GM19193 (cell line): ENCODE data around the gene CSGALNACT2.

ENCODE experiments used
- POLR2A ChIP-seq: IDR thresholded peaks from 4 replicates; pipeline ENCODE4 v1.6.1; 2011; ENCODE audit not compliant: insufficient read depth, insufficient read length; ENCODE audit errors: extremely low read depth

CSGALNACT2 gene

GRCh38 chr10:43126759-43127424 is 11.4 kb upstream of the CSGALNACT2 start:
- no peak for TF ChIP-seq POLR2A

- no peak for TF ChIP-seq POLR2A
These were observed 10.8 kb upstream of the CSGALNACT2 start for GRCh38 chr10:43127442-43127841.

- TF ChIP-seq POLR2A = no peak
These were observed 9.9 kb upstream of the CSGALNACT2 start for GRCh38 chr10:43128331-43128730.

DNA sequence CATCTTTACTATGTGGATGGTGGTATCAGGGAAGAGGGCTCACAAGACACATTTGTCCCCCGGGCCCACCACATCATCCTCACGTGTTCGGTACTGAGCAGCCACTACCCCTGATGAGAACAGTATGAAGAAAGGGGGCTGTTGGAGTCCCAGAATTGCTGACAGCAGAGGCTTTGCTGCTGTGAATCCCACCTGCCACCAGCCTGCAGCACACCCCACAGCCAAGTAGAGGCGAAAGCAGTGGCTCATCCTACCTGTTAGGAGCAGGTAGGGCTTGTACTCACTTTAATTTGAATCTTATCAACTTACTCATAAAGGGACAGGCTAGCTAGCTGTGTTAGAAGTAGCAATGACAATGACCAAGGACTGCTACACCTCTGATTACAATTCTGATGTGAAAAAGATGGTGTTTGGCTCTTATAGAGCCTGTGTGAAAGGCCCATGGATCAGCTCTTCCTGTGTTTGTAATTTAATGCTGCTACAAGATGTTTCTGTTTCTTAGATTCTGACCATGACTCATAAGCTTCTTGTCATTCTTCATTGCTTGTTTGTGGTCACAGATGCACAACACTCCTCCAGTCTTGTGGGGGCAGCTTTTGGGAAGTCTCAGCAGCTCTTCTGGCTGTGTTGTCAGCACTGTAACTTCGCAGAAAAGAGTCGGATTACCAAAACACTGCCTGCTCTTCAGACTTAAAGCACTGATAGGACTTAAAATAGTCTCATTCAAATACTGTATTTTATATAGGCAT is 9.1 kb upstream of the CSGALNACT2 start:
- TF ChIP-seq POLR2A = no peak

GRCh38 chr10:43130770-43131171 is 7.5 kb upstream of the CSGALNACT2 start:
- TF ChIP-seq POLR2A = no peak

- TF ChIP-seq POLR2A = no peak
These were observed 7.0 kb upstream of the CSGALNACT2 start for GRCh38 chr10:43131256-43131655.

DNA sequence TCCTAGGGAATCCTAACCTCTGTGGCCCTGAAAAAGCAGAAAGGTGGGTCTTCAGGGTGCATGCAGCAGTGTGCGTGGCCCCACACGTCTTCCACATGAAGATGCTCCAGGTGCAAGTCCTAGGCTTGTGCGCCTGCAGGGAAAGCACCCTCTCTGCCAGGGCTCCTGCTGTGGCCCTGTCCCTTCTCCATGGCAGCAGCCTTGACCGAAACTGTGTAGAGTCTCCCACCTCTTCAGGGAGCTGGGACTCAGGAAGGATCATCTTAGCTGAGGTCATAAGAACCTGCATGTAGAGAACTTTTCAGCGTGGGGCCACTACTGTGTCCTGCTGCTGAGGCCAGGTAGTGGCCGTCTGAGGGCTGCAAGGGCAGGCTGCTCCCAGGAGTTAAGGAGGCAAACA is 6.3 kb upstream of the CSGALNACT2 start:
- no peak for TF ChIP-seq POLR2A

- TF ChIP-seq POLR2A = no peak
These were observed 5.1 kb upstream of the CSGALNACT2 start for GRCh38 chr10:43132867-43133787.

GRCh38 chr10:43134126-43134905 is 3.9 kb upstream of the CSGALNACT2 start:
- TF ChIP-seq POLR2A = no peak

GRCh38 chr10:43135064-43135463 is 3.2 kb upstream of the CSGALNACT2 start:
- no peak for TF ChIP-seq POLR2A

- no peak for TF ChIP-seq POLR2A
These were observed 2.6 kb upstream of the CSGALNACT2 start for GRCh38 chr10:43135656-43136055.

- no peak for TF ChIP-seq POLR2A
These were observed 1.8 kb upstream of the CSGALNACT2 start for GRCh38 chr10:43136432-43136831.

DNA sequence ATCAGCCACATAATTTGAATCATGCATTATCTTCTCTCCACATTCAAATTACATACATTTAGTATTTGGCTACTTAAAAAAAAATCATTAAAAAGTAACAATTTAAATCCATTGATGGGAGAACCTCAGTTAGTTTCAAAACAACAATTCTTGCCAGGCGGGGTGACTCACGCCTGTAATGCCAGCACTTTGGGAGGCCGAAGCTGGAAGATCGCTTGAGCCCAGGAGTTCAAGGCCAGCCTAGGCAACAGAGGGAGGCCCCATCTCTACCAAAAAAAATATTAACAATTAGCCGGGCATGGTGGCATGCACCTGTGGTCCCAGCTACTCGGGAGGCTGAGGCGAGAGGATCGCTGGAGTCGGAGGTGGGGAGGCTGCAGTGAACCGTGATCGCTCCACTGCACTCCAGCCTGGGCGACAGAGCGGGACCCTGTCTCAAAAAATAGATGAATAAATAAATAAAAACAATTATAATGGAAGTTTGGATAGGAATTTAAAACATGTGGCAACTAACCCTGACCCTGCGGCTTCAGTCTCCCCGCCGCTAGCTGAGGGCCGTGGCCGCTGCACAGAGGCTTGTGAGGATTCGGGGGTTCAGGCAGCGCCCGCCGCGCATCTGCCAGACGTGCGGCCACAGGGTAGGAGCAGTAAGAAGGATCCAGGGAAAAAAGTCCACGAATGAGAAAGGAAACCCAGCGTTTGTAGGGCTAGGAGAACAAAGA is 1.1 kb upstream of the CSGALNACT2 start:
- TF ChIP-seq POLR2A = no peak

GRCh38 chr10:43137717-43138020 is 576 bp upstream of the CSGALNACT2 start:
- no peak for TF ChIP-seq POLR2A

- TF ChIP-seq POLR2A = no peak
These were observed 554 bp downstream of the CSGALNACT2 start for GRCh38 chr10:43138757-43139241.

- TF ChIP-seq POLR2A = no peak
These were observed 3.2 kb downstream of the CSGALNACT2 start for GRCh38 chr10:43141421-43141820.
